ENCODE measurements around the gene NNMT.

Gene NNMT

DNA sequence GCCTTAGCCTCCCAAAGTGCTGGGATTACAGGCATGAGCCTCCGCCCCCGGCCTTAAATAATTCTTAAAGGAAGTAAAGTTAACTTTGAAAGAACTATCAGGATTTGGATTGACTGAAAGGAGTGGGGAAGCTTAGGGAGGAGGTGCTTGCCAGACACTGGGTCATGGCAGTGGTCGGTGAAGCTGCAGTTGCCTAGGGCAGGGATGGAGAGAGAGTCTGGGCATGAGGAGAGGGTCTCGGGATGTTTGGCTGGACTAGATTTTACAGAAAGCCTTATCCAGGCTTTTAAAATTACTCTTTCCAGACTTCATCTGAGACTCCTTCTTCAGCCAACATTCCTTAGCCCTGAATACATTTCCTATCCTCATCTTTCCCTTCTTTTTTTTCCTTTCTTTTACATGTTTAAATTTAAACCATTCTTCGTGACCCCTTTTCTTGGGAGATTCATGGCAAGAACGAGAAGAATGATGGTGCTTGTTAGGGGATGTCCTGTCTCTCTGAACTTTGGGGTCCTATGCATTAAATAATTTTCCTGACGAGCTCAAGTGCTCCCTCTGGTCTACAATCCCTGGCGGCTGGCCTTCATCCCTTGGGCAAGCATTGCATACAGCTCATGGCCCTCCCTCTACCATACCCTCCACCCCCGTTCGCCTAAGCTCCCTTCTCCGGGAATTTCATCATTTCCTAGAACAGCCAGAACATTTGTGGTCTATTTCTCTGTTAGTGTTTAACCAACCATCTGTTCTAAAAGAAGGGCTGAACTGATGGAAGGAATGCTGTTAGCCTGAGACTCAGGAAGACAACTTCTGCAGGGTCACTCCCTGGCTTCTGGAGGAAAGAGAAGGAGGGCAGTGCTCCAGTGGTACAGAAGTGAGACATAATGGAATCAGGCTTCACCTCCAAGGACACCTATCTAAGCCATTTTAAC lies at the start of gene NNMT:
TSS of gene NNMT (plus strand) at position 724 of the 929 bp plus-strand sequence. CDS start at position 882, 158 bp downstream.
- no peak for DNase-seq (ENCODE audit: low spot score)

DNA sequence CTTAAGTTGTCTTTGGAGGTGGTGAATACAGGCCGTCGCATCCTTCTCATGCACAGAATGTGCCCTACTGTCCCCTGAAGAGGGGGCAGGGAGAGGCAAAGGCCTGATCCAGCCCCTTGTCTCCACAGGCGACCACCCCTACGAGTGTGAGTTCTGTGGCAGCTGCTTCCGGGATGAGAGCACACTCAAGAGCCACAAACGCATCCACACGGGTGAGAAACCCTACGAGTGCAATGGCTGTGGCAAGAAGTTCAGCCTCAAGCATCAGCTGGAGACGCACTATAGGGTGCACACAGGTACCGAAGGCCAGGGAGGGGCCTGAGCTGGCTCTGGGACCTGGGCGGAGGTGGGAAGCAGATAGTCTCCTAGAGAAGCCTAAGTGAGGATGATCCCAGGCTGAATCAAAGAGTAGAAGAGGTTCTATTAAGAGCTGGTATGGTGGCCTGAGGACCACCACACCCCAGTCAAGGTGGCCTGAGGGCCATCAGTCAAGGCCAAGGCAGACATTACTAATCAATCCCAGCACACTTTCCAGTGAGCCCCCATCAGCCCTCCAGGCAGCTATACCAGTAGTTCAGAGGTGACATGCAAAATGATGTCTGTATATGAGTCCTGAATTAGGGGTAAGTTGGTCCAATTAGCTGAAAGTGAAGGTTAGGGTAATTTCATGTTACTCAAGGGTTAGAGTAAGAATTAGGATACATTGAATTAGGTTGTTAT lies 49.0 kb upstream of the NNMT start:
- no peak for DNase-seq (ENCODE audit: low spot score)

DNA sequence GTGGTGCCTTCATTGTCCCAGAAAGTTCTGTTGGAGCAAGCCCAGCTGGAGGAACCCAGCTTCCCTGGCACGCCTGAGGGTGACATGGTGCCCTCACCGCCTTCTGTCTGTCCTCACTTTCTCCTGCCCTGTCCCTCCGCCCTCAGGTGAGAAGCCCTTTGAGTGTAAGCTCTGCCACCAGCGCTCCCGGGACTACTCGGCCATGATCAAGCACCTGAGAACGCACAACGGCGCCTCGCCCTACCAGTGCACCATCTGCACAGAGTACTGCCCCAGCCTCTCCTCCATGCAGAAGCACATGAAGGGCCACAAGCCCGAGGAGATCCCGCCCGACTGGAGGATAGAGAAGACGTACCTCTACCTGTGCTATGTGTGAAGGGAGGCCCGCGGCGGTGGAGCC lies 46.0 kb upstream of the NNMT start:
- no peak for DNase-seq (ENCODE audit: low spot score)

DNA sequence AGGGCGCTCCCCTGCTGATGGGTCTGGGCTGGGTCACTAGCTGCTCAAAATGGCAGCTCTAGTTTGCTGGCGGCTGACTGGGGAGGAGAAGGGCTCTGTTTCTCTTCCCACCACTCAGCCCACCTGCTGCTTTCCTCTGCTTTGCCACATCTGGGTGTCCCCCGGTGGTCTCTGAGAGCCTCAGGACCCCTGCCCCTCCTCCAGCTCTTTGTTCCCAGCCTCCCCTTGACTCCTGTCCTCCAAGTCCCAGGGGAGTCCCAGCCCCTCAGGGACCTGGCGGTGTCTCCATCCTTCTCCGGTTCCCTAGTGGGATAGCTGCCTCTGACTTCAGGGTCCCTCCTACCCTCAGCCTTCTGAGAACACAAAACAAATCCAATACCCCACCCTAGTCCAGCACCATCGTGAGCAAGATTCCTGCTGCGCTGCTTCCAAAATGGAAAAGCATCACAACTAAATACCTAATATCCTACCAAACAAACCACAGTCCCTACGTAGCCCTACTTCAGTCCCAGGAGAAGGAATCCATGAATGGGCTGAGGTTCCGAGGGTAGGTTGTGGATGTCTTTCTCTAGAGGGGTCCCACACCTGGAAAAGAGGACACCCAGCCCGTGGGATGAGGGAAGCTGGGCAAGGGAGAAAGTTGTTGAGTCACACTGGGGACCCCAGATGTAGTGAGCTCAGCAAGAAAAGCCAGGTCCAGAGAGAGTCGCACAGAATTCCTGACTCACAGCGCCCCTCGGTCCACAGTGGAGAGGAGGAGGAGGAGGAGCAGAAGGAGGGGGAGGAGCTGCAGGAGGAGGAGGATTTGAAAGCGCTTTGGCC lies 45.0 kb upstream of the NNMT start:
- DNase-seq (ENCODE audit: low spot score), result no peak

DNA sequence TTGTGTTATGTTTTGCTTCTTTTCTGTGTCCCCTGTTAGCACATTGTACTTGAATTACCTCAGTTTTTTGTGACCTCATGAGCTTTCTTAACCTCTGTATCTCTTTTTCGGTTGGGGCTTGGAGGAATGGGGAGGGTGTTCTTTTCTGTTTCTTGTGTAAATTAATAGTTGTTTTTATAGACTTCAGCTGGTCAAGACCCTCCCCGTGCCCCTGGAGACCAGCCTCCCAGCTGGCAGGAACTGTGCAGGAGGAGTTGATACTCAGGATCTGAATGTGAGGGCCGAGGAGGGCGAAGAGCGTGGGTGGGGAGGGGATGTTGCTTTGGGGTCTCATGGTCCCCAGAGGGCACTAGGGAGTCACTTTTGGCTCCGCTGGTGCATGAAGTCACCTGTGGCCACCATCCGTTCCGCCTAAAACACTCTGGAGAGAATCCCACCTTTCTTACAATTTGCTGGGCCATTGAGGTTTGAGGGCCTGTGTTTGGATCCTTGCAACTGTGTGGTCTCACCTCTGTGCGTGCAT lies 44.3 kb upstream of the NNMT start:
- no peak for DNase-seq (ENCODE audit: low spot score)

DNA sequence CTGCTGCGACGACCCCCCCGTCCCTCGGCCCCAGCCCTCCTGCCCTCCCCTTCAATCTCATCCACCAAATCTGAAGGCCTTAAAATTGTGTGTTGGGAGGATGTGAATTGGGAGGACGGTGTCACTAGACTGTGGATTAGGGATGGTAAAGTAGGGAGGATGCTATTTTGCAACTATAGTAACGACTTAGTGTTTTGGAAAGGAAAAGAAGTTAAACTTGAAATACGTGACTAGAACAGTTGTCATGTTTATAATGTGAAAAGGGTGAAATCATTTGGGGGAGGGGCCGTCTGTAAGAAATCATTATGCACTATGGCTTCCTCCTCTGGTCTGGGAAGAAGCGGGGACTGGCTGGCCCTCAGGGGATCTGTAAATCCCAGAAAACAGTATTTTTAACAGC lies 43.4 kb upstream of the NNMT start:
- no peak for DNase-seq (ENCODE audit: low spot score)

DNA sequence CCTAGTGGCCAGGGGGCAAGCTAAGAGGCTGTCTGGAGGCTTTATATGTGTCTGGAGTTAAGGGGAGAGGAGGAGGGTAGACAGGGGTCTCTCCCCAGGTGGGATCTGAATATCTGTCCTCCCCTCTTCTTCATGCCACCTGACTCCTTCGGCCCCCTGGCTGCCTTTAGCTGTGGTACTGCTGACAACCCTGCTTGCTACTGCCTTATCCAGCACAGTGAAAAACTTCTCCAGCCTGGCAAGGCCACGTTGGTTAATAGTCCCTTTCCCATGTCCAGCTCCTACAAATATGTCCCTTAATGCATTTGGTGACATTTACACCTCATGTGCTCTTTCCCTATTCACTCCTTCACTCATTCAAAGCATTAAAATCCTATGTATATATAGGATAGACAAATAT lies 42.4 kb upstream of the NNMT start:
- no peak for DNase-seq (ENCODE audit: low spot score)

DNA sequence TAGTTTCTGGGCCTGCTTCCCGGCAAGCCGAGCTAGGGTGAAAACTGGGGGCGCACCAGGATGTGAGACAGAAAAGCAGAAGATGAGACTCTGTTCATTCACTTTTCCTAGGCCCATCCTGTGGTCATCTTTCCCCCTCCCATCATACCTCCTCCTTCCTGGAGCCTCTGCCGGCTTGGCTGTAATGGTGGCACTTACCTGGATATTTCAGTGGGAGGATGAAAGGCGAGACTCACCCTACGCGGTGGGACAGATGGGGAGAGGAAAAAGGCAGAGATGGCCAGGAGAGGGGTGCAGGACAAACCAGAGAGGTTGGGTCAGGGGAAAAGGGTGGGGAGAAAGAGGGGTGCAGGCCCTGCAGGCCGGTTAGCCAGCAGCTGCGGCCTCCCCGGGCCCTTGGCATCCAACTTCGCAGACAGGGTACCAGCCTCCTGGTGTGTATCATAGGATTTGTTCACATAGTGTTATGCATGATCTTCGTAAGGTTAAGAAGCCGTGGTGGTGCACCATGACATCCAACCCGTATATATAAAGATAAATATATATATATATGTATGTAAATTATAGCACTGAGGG lies 41.5 kb upstream of the NNMT start:
- DNase-seq (ENCODE audit: low spot score), result no peak

DNA sequence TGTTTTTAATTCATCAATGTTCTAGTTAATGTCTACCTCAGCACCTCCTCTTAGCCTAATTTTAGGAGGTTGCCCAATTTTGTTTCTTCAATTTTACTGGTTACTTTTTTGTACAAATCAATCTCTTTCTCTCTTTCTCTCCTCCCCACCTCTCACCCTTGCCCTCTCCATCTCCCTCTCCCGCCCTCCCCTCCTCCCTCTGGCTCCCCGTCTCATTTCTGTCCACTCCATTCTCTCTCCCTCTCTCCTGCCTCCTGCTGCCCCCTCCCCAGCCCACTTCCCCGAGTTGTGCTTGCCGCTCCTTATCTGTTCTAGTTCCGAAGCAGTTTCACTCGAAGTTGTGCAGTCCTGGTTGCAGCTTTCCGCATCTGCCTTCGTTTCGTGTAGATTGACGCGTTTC lies 40.9 kb upstream of the NNMT start:
- DNase-seq (ENCODE audit: low spot score), result no peak

DNA sequence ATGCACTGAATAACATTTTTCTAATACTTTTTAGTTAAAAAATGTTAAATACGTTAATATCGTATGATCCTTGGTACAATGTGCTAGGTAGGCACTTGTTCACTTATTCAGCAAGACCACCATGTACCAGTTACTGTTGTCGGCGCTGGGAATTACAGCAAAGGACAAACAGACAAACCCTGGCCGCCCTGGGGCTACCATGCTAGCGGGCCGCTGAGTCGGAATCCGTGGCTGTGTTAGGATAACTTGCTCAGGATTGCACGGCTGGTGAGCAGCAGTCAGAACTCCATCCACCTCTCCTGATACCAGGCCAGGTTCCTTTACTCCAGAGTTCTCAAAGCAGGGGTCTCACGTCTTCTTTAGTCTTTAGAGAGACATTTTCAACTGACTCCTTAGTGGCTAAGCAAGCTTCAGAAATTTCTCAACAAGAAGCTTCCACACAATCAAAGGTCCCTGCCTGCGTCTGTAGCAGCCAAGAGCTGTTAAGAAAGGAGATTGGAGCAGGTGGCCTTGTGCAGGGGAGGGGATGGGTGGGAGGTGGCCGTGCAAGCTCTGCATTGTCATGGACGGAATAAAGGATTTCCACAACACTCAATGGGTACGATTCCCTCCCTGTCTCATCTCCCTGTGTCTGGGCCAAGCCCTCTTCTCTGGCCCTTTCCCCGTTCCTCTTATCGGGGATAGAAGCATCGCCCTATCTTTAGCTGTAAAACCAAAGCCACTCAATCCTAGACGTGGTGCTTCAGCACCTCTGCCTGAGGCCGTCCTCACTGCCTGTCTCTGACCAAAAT lies 39.8 kb upstream of the NNMT start:
- no peak for DNase-seq (ENCODE audit: low spot score)

DNA sequence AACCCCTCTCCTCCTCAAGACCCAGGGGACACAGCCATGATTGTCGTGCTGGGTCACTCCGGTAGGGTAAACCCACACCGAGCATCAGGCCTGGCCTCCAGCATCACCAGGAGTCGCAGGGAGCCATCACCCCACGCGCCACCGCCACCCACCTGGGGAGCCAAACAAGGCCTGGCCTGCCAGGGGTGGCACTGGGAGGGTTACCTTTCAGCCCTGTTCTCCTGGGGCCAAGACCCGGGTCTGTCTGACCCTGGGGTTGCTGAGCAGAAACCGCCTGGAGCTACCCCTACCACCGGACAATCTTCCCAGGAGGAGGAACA lies 39.3 kb upstream of the NNMT start:
- no peak for DNase-seq (ENCODE audit: low spot score)

DNA sequence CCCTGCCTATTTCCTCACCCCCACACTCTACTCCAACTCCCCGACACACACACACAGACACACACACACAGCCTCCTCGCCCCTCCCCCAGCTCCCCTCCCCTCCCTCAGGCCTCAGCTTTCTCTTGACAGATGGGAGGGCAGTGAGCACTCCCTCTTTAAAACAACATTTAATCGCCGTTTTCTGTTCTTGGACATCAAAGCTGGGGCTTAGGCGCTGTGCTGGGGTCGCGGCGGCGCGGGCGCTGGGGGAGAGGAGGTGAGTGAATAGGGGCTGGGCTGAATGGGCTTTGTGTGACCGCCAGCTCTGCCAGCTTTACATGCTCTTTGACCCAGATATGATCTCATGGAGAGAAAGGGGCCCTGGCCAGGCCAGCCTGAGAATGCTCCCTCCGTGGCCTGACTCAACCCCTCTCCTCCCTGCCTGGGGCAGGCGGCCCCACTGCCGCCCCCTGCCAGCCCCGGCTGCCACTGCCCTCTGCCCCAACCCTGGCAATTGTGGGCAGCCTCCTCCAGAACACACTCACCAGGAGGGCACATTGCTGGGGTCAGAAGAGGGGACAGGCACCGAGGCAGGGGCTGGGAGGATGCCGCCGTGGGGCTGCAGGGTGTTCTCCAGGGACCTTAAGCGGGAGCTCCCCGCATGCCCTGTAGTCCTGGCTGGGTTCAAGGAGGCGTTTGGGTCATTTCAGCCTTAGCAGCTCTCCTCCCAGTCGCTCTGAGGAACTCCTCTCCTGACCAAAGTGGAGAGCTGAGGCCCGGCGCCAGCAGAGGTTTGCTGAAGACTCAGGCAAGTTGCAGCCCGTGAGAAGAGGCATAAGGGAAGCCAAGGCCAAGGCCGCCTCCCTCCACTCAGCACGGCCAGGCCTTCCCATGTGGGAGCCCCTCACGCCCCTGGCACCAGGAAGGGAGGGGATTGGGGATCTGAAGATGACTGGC lies 38.3 kb upstream of the NNMT start:
- no peak for DNase-seq (ENCODE audit: low spot score)

DNA sequence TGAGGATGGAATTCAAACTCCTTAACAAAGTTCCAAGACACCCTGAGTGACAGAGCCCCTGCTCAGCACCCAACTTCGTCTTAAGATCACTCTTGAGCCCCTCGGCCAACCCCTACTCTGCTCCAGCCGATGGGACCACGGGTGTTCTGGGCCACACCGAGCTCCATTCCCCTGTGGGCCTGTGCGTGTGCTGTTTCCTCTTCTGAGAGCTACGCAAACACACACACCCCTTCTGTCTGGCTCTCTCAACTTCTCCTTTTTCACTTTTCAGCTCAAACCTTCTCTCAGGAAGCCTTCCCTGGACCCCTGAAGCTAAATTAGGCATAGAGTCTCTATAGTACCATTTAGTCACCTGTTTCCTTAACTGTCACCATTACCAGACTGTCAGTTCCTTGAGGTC lies 37.5 kb upstream of the NNMT start:
- no peak for DNase-seq (ENCODE audit: low spot score)

DNA sequence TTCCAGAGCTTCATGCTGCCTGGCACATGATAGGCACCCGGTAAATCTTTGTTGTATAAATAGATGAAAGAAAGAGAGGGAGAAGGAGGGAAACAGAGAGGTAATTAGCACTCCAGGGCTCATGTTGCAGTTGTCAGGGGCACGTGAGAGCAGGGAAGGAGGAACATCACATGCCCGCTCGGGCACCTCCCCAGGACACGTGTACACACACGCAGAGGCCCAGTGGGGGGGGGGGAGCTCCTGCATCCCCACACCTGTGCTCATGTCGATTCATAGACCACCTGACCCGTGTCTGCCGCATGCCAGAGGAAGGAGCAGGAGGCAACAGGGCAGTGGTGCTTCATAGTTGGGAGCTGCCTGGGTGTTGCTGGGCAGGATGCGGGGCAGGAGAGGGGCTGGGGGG lies 37.1 kb upstream of the NNMT start:
- DNase-seq (ENCODE audit: low spot score), result no peak

DNA sequence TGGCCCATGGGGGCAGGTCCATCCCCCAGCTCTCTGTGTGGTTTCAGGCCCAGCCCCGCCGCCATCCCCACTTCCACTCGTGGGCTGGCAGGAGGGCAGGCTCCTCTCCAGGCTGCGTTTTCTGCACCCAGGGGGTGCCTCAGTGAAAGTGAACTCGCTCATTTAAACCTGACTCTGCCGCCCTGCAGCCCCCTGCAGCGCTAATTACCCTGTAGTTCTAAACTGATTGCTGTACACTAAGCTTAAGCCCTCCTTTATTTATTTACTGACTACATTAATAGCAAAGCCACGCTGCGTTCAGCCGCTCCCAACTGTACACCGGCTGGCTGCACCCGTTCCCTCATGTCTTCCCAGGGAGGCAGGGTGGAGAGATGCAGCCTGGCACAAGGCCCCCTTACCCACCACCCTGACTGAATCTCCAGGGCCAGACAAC lies 36.6 kb upstream of the NNMT start:
- DNase-seq (ENCODE audit: low spot score), result no peak

DNA sequence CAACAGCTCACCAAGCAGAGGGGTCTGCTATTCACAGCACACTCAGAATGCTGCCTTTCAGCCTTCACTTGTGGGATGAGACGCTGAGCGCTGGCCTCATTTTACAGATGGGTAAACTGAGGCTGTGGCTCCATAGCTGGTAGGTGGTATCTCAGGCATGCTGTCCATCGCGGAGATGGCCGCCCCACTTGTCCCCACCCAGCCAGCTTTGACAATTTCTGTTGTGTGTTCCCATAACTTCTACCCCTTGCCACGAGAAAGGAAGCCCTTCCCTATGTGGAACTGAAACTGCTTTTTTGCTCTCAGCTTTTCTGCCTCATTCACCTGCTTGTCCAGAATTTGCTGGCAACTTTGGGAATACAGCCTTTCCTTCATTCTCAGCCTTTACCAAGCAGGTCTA lies 36.1 kb upstream of the NNMT start:
- DNase-seq (ENCODE audit: low spot score), result no peak

DNA sequence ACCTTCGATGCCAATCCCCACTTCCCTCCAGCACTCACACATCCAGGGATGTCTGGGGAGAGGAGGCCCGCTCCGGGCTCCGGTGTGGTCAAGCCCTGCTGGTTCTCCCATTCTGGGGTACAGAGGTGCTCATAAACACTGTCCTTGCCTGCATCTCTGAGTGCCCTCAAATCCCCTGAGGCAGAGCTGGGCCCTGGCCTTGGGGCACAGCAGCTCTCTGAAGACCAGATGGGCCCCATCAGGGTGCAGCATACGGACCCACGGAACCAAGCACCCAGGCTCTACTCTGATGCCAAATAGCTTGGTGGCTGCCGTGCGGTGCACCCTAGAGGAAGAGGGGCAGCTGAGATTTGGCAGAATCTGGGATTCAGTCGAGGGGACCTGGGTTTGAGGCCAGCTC lies 35.7 kb upstream of the NNMT start:
- no peak for DNase-seq (ENCODE audit: low spot score)

DNA sequence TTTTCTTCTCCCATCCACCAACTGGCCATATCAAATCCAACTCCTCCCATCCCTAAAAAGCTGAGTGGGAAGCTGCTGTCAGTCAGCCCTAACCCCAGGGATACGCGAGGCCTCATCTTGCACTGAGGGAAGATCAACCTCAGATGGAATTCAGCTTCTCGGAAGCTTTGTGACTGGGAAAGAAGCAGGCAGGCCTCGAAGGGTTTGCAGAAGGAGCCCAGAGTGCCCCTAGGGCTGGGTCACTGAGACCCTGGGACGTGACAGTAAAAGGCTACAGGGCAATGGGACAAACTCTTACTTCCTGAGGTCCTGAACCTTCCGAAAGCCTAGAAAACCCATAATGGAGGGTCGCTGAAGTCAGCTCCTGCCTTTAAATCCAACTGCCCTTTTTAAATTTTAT lies 34.4 kb upstream of the NNMT start:
- DNase-seq (ENCODE audit: low spot score), result no peak

DNA sequence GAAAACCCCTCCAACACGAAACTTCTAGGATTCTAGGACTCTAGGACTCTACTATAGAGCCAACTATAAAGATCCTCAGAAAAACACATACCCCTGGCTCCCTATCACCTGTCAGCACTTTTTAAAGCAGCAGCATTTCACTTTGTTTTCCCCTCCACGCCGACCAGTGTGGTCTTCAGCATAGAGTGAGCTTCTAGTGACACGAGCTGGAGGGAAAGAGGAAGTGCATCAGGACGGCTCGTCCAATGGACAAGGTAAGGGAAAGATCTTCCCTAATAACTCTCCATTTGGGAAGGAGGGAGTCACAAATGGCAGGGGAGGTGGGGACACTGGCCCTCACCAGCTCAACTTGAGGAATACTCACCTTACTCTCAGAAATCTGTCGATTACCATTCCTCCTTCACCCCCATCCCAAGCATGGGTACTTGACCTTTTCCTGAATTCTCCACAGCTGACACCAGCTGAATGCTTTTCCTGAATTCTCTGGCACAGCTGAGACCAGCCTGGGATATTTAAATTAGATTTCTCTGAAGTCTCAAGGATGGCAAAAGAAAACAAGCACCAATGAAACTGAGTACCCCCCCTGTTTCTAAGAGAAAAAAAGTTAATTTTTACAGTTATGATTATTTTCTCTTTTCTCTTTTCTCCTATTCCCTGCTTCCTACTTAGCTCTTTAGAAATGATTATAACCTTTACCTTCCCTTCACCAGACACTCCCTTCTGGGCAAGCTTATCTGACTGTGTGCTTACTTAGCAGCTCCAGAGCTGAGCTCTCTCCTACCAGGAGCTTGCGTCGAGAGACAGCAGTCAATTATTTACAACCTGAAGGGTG lies 33.3 kb upstream of the NNMT start:
- DNase-seq (ENCODE audit: low spot score), result peak; percentile 70
